Activated CD4-positive, alpha-beta T cell treated with anti-CD3 and anti-CD28 coated beads, Interleukin-2, amount 10 ng/mL, durations not matched to agents 7 days and 5 days (primary cell): ENCODE measurements around the gene HECA. TPM values are rescaled to one million over a fixed set of nuclear protein-coding genes. Genes with fewer than 3 reads are reported as not detected.

Source experiments
- total RNA-seq, 2 experiments: library from RNA; stranded (reverse); gene quantifications; one replicate each; pipeline ENCODE4 v1.2.3, GENCODE V29; 2021

HECA gene
- total RNA-seq, 2 experiments from 2014 or later: 59.2 to 60.1 TPM

Other genes with a start within 250 kb of the HECA start
- 10 to 100 TPM; 44.5 to 58.1 TPM for gene REPS1, start 146.8 kb upstream of the HECA start, total RNA-seq
- gene ABRACL, start 106.3 kb upstream of the HECA start, total RNA-seq: 100 to 1,000 TPM; 132 to 174 TPM
- under 1 TPM; 0.35 TPM for gene TXLNB, start 156.9 kb downstream of the HECA start, total RNA-seq
- 10 to 100 TPM; 65.0 to 76.7 TPM for gene CITED2, start 239.6 kb downstream of the HECA start, total RNA-seq